GM19467 (cell line): ENCODE measurements around the gene MAPKAP1.

Experiments used
- ATAC-seq: cut with Tn5 transposase; IDR thresholded peaks from one replicate; pipeline ENCODE4 v1.9.1; 2021; ENCODE audit warnings: mild to moderate bottlenecking, moderate library complexity; ENCODE audit not compliant: unreplicated experiment

MAPKAP1 gene

DNA sequence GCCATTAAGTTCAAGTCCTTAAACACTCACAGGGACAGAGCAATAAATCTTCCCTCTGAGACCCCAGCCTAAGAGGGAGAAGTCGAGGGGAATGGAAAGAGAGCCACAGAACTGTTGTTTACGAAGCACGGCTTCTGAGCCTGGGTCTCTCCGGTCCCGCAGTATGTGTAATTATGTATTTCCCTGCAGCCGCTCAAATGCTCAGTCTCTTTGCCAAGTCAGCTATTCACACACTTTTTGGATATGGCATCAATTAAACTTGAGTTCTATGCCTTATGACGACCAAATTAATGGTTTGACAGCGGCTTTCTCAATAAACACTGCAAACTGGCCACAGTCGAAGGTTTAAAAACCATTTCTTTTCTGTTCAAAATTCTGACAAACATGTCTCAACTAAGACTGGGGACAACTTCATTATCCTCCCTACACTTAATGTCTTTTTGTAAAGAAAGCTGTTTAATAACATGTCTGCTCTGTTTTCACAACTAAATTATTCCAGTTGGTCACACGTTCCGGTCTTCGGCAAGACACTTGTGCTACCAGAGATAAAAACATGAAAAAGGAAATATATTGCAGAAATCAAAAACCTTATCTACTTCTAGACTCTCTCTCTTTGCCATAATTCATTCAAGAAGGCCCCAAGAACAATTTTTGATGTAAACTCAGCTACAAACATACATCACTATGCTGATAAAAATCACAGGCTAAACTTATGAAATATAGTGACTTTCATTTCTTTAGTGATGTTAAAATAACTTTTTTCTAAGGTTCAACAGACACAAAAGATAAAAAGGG lies 242.2 kb downstream of the MAPKAP1 start:
- no peak for ATAC-seq

DNA sequence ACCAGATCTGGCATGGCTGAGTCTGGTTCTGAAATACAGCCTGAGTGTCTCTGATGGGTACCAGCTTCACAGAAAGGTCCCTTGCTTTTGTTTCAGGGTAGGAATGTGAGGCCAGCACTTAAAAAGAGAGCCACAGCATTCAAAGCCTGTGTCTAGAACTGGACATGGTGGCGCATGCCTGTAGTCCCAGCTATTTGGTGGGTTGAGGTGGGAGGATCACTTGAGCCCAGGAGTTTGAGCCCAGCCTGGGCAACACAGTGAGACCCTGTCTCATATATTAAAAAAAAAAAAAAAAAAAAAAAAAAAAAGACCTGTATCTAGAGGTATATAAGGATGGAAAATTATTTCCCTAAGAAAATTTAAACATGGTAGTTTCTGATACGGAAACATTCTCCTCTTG lies 243.1 kb downstream of the MAPKAP1 start:
- ATAC-seq, result no peak

DNA sequence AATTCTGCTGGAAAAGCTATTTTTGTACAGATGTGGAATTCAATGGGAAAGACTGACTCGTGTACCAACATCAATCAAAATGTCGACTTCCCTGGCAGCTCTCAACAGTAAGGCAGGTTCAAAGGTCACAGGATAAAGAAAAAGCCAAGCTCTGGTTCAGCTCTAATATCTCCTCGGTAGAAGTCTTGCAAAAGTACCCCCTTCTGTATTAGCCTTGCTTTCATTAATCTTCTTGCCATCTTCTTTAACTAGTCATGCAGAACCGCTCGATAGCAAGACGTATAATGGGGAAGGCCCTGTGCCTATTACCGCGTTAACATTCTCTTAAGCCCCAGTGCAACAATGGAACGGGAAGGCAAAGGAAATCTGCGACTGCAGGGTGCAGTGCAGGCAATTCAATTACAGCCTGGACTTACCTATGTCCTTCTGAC lies 244.1 kb downstream of the MAPKAP1 start:
- ATAC-seq, result no peak

DNA sequence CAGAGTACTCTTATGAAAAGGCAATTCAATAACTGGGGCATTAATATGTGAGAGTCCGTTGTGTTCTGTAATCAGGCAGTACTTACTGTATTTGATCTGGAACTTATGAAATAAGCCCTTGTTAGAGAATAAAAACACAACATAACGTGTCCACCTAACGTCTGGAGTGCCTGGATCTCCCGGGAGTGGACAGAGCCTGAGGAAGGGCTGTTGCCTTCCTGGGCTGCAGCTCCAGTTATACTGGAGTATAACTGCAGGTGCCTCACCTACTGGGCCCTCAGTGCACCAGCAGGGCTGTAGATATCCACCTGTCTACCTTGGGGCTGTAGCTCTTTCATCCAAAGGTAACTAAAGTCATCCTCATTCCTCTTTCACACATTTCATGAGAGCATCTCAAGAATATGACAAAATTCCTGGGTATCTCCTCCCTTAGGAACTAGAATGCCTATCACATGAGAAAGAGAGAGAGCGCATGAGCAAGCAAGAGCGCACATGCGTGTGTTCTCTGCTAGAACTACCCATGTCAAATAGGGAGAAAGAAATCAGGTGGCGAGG lies 245.3 kb downstream of the MAPKAP1 start:
- no peak for ATAC-seq

DNA sequence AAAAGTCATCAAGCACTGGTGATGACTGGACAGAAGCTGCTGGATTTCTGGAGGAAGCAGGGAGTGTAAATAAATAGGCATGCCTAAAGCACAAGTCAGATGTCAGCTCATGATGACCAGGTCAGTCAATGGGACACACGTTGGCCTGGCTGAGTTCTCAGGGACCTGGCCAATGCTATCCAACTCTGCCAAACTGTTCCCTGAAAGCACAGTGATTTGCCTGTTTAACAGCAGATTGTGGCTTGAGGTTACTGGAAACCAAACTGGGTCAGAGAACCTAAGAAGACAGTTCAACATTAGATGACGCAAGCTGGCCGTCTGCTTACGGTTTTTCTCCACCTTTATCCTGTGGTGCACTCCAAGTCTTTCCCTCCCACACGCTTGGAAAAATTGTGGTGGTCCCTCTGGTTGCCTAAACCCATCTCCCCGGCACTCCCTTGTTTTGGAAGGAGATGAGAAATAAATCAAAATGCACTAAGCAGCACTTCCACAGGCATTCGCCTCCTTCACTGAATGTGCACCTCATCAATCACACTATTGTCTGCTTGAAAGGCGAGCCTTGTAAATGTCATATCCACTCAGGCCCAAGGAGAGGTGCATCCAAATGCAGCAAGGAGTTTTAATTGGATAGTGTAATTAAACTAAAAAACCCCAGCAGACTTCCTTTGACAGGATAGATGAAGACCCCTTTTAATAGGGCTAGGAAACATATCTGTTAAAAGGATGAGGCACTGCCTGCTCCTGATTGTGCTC lies 245.9 kb downstream of the MAPKAP1 start:
- ATAC-seq, result no peak

DNA sequence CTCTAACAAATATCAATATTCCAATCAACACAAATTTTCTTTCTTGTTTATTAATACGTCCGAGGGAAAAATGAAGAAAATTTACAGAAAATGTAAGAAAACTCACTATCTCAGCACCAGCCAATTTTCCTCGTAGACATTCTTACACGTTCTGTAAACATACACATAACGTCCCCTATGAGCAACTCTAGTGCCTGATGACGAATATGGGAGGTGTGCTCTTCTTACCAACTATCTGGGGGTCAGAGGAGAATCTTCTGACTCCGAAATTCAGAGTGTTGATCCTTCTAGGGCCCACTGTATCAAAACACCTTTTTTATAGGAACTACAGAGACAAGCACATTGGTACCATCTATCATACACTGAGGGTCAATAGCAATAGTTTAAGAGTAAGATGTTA lies 246.7 kb downstream of the MAPKAP1 start:
- ATAC-seq, result no peak

DNA sequence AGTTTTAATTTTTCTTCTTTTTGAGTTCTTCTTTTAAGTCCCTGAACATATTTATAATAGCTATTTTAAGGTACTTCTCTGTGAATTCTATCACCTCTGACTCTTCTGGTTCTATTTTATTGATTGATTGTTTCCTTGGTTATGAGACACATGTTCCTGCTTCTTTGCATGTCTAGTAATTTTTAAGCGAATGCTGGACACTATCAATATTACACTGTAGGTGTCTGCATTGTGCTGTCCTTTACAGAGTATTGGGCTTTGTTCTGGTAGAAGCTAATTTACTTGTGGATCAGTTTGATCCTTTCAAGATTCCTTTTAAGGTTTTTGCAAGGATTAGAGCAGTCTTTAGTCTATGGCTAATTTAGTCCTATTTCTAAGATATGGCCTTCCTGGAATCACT lies 249.7 kb downstream of the MAPKAP1 start:
- no peak for ATAC-seq

DNA sequence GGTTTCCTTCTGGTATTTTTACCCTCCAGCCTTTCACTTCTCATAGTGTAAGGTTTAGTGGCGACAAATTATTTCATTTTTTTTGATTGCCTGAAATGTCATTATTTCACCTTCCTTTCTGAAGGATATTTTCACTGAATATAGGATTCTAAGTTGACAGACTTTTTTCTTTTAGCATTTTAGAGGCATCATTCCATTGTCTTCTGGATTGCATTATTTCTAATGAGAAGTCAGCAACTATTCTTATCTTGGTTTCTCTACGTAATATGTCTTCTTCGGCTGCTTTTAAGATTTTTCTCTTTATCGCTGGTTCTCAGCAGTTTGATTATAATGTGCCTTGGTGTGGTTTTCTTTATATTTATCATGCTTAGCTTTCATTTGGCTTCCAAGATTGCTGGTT lies 251.1 kb downstream of the MAPKAP1 start:
- no peak for ATAC-seq

DNA sequence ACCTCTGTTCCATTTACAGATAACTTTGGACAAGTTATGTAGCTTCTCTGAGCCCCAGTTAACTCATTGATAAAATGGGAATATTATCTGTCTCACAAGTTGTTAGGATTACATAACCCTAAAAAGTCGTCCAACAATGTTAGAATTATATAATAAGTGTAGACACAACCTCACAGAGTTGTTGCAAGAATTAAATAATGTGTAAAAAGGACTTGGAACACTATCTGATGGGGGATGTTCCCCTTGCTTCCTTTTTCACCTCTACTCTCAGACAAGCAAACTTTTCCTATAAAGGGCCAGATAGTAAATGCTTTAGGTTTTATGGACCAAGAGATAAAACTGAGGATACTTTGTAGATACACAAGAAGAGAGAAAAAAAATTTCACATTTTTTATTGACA lies 251.9 kb downstream of the MAPKAP1 start:
- no peak for ATAC-seq

DNA sequence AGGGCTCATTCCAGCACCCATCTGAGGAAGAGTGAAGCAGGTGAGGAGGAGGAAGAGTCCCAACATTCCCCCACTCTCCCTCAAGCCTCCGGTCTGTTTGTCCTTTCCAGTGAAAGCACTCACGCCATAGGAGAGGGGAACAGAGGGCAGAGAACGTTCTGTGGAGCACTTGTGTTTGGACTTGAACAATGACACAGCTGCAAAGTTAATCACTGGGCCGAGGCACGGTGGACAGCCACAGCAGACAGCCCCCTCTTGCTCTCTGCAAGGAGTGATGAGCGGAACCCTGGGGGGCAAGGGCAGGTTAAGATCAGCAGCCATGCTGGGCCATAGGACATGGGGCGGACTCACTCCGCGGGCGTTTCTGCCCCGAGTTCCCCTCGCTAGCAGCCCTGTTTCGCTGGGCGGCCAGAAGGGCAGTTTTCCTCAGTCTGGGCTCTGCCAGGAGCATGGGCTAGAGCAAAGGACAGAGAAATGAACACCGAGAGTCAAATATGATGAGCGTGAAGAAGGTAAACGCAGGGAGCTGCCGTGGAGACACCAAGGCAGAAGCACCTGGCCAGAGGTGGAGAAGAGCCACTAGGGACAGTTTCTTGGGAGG lies 259.7 kb downstream of the MAPKAP1 start:
- ATAC-seq, result no peak

DNA sequence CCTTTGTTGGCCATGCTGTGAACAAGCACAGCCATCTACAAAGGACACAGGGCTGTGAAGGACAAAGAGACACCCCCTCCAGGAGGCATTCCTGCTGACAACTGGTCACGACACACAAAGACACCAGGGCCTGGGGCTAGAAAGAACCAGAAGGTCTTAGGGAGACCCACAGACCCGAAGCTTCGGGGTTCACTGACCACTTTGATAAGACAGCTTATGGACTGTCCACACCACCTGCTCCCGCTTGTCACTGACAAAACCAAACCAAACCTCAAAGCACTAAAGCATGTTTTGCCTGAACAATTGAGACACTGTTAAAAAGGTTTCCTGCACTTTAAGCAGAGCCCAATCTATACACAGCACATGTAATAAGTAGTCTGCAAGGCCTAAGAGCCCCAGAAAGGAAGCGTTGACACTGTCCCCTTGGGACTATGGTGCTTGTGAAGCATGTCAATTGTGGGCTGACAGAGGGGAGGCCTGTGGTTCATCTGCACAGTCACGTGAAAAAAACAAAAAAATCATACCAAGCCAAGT lies 260.4 kb downstream of the MAPKAP1 start:
- ATAC-seq, result peak; percentile 85

DNA sequence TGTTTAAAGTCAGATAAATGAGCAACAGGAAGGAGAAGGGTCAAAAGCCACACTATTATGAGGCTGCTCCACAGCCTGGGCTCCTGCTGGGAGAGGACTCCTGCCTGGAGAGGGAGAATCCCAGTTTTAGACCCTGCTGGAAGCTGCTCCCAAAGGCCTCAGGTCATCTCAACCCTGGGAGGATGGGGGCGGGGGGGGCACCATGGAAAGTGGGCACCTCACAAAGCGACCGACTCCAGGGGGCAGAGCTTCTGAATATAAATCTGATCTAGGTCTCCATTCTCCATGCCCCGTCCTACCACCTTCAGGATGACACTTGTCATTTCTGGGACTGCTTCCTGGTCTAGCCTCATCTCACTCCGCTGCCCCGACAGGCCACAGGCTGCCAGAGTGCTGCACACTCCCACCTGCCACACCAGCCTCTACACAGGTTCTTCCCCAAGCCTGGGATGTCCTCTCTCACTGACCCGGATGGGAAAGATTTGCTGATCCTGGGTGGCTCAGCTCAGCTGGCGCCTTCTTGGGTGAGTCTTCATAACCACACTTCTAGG lies 262.0 kb downstream of the MAPKAP1 start:
- no peak for ATAC-seq

DNA sequence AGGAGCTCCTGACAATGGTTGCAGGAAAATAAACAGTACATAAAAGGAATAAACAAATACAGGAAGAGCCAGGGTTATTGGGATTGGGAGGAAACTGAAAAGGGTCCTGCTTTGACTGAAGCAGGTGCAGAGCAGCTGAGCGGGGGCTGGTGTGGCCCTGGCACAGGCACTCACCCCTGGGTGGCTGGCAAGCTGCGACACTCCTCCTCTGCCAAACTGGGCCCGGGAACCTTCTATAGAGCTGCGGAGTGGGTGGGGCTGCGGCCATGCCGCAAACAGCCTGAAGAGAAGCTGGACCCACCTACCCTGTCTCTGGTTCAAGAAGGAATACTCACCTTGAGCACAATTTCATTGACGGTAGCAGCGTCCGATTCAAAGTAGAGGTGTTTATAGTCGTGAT lies 262.8 kb downstream of the MAPKAP1 start:
- no peak for ATAC-seq

DNA sequence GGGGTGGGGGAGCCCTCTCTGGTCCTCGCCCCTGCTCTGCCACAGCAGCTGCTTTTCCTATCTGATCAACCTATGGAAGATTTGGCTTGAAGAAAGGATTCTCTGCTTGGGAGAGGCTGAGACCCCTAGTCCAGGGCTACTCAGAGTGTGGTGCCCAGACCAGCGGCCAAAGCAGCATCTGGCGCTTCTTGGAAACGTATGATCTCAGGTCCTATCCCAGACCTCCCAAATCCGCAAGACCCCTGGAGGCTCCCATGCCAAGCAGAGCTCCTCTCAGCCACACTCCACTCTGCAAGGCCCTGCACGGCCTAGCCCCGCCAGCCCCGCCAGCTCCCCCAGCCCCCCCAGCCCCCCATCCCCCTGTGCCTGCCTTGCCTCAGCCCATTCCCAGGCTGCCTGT lies 263.6 kb downstream of the MAPKAP1 start:
- ATAC-seq, result no peak

DNA sequence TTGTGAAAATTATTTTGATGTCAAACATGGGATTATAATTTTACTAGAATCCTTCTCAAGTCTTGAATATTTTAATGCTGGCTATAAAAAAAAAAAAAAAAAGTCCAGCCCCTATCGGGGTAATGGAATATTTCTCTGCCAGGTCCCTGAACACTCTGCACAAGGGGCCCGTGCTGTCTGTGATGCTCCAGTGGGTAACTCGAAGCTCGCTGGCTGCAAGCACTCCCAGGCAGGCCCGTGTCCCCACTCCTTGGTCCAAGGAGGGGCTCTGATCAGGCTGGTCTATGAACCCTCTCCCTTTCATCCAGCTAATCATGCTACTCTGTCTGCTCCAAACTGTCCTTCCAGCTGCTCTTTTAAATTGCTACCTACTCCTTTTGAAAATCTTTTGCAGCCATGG lies 264.6 kb downstream of the MAPKAP1 start:
- ATAC-seq, result no peak

DNA sequence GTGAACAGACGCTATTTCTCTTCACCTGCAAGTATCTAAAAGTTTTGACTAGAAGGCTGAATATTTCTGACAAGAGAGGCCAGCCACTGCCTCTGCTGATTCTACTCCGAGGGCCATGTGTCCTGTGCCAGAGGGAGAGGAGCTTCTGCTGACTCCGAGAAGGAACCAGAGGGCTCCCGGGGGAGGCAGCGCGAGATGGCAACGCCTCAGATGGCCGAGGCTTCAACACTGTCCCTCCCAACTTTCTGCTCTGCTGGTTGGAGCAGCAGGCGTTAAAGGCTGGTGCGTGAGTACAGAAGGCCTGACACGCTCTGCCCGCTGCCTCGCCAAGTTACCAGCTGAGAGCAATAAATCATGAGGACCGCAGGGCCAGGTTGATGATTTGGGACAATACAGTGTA lies 266.6 kb downstream of the MAPKAP1 start:
- ATAC-seq, result no peak

DNA sequence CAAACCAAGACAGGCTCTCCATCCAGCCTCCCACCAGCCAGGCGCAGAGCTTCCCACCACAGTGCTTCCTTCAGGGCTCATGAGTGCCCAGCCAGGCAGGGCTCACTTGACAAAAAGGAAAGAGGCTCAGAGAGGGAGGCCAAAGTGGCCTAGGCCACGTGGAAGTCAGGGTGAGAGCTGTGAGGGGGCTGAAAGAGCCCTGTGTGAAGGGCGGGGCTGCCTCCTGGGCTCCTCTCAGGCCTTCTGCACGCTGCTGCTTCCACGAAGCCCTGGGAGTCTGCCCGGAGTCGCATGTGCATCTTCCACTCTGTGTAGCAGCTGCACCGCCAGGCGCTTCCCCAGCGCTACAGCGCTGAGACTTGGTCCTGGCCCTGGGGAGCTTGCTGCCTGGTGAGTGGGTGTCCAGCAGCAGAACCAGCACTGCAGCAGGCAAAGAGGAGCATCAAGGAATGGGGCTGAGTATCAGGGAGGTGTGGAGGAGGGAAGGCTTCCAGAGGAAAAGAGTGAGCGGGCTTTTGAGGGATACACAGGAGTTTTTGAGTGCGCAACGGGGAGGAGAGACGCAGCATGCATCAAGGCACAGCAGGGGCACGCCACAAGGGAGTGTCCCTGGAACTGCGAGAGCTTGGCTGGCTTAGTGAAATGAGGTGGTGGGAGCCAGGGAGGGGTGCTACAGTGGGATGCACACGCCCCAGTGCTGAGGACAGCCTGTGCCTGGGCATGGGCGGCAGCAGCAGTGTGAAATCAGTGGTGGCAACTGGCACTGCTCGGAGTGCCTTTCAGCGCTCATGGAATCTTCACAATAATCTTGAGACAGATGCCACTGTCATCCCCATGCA lies 267.4 kb downstream of the MAPKAP1 start:
- ATAC-seq, result no peak

DNA sequence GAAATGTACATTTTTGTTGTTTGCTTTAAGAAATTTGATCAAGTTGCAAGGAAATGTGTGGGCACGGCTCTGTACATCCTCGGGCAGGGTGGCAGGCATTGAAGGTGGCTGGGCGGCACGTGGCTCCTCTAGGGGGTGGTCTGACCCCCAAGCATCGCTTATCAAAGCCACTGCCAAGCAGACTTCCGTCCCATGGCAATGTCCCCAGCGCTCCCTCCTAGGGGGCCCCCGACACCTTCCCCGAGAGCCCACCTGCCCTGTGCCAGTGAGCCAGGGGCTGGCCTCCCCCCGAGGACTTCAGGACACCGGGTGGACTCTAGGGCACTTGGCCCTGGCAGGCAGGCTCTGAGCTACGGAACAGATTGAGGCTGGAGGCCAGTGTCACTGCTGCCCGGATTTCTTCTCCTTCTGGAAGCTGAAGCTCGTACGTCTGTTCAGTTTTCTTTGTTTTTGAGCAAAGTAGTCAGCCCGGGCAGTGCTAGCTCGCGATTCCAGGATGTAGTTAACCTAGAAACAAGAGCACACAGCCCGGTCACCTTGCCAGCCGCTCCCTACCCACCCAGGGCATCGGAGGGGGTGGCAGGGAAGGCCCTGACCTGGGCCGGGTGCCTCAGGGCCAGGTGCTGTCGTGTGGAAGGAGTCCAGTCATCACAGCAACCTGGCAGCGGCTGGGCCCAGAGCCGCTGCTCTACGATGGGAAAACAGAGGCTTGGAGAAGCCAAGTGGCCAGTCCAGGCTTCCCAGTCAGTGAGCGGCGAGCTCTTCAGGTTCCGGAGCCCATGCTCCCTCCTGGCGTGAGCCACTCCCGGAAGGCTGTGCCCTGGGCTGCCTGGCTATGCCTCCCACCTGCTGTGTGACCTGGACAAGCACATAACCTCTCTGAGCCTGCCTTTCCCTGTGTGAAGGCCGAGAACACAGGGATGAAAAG lies 268.2 kb downstream of the MAPKAP1 start:
- no peak for ATAC-seq

DNA sequence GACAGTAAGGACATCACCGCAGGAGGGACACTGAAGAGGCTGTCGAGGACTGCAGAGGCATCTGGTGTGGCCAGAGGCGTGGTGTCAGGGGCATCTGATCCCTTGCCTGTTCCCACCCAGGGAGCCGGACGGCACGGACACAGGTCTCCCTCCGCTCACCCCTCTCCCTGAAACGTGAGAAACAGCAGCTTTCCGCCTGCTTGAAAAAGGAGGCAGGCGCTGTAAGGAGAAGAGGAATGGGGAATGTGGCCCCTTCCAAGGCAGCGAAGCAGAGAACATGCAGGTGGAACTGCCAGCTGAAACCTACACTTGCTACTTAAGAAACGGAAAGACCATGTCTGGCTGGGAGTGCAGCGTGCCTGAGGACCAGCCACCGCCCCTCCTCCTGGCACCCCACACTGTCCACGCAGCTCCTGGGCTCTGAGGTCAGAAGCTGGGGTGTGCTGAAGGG lies 269.2 kb downstream of the MAPKAP1 start:
- no peak for ATAC-seq
